Measurements from ENCODE around the gene UNC13D.
"Not testable (repeated sequence)": the region's sequence is repeated elsewhere in the genome, so short reads cannot be mapped to it uniquely, and the experiment has no call there.

UNC13D gene

GRCh38 chr17:75810756-75811155 is 33.4 kb downstream of the UNC13D start:
- not testable (repeated sequence) for H3K27me3 ChIP-seq (ENCODE audit: insufficient read depth, low read length, poor library complexity); H3K56ac ChIP-seq (ENCODE audit: low read length); H2BK15ac ChIP-seq (replicated peaks; ENCODE audit: low read depth); H2AK5ac ChIP-seq (ENCODE audit: low read length); H4K5ac ChIP-seq (ENCODE audit: low read length); H3K4me3 ChIP-seq (ENCODE audit: low read length); H4K8ac ChIP-seq (ENCODE audit: low read depth, low read length); H3K4ac ChIP-seq (ENCODE audit: low read depth, low read length); DNase-seq; H3K23ac ChIP-seq (ENCODE audit: low read length); H3K18ac ChIP-seq (ENCODE audit: low read length); H3K4me2 ChIP-seq (ENCODE audit: low read length); H2BK5ac ChIP-seq (ENCODE audit: low read length); H3K79me2 ChIP-seq (ENCODE audit: control insufficient read depth, insufficient read depth, low read length); H3K4me1 ChIP-seq (ENCODE audit: control insufficient read depth, low read depth, low read length); H2BK120ac ChIP-seq (ENCODE audit: low read depth, low read length); H3K9ac ChIP-seq (ENCODE audit: low read length); H3K27ac ChIP-seq (ENCODE audit: low read depth, low read length); H3K79me1 ChIP-seq (ENCODE audit: low read length)
- WGBS (ENCODE audit: extremely low coverage, insufficient coverage, low lambda C conversion rate): no CpG with 5 or more reads among the region's 11 CpGs
- H3K36me3 ChIP-seq (ENCODE audit: control insufficient read depth, insufficient read depth, low read length): peaks cover 13% of the 10 kb centered on the region

GRCh38 chr17:75810216-75810615 is 34.0 kb downstream of the UNC13D start:
- no peak for DNase-seq
- no peak overlapping the region for H4K5ac ChIP-seq (ENCODE audit: low read length)
- H4K8ac ChIP-seq (ENCODE audit: low read depth, low read length): no peak overlapping the region
- H3K18ac ChIP-seq (ENCODE audit: low read length): no peak overlapping the region
- no peak overlapping the region for H3K4me3 ChIP-seq (ENCODE audit: low read length)
- no peaks in the 10 kb centered on the region for H3K79me2 ChIP-seq (ENCODE audit: control insufficient read depth, insufficient read depth, low read length)
- no peak overlapping the region for H3K4ac ChIP-seq (ENCODE audit: low read depth, low read length)
- H2BK15ac ChIP-seq (replicated peaks; ENCODE audit: low read depth): no peak overlapping the region
- H2BK120ac ChIP-seq (ENCODE audit: low read depth, low read length): no peak overlapping the region
- H3K36me3 ChIP-seq (ENCODE audit: control insufficient read depth, insufficient read depth, low read length): peaks cover 10% of the 10 kb centered on the region
- no peaks in the 10 kb centered on the region for H3K27me3 ChIP-seq (ENCODE audit: insufficient read depth, low read length, poor library complexity)
- H3K23ac ChIP-seq (ENCODE audit: low read length): no peak overlapping the region
- H3K27ac ChIP-seq (ENCODE audit: low read depth, low read length): no peak overlapping the region
- no peak overlapping the region for H3K56ac ChIP-seq (ENCODE audit: low read length)
- H2BK5ac ChIP-seq (ENCODE audit: low read length): no peak overlapping the region
- no peaks in the 10 kb centered on the region for H3K79me1 ChIP-seq (ENCODE audit: low read length)
- H3K9ac ChIP-seq (ENCODE audit: low read length): no peak overlapping the region
- no peak overlapping the region for H2AK5ac ChIP-seq (ENCODE audit: low read length)
- H3K4me1 ChIP-seq (ENCODE audit: control insufficient read depth, low read depth, low read length): no peaks in the 10 kb centered on the region
- no peak overlapping the region for H3K4me2 ChIP-seq (ENCODE audit: low read length)
- no CpG with 5 or more reads among the region's 5 CpGs for WGBS (ENCODE audit: extremely low coverage, insufficient coverage, low lambda C conversion rate)

GRCh38 chr17:75809631-75810111 is 34.5 kb downstream of the UNC13D start:
- no peak overlapping the region for H3K56ac ChIP-seq (ENCODE audit: low read length)
- H3K4ac ChIP-seq (ENCODE audit: low read depth, low read length): no peak overlapping the region
- no peak for DNase-seq
- no peak overlapping the region for H2AK5ac ChIP-seq (ENCODE audit: low read length)
- H3K27ac ChIP-seq (ENCODE audit: low read depth, low read length): no peak overlapping the region
- H3K79me1 ChIP-seq (ENCODE audit: low read length): no peaks in the 10 kb centered on the region
- no peak overlapping the region for H2BK120ac ChIP-seq (ENCODE audit: low read depth, low read length)
- H4K5ac ChIP-seq (ENCODE audit: low read length): no peak overlapping the region
- H3K4me1 ChIP-seq (ENCODE audit: control insufficient read depth, low read depth, low read length): no peaks in the 10 kb centered on the region
- no peak overlapping the region for H2BK5ac ChIP-seq (ENCODE audit: low read length)
- H2BK15ac ChIP-seq (replicated peaks; ENCODE audit: low read depth): no peak overlapping the region
- no peak overlapping the region for H3K23ac ChIP-seq (ENCODE audit: low read length)
- no peak overlapping the region for H3K9ac ChIP-seq (ENCODE audit: low read length)
- no peaks in the 10 kb centered on the region for H3K27me3 ChIP-seq (ENCODE audit: insufficient read depth, low read length, poor library complexity)
- H4K8ac ChIP-seq (ENCODE audit: low read depth, low read length): no peak overlapping the region
- no peak overlapping the region for H3K18ac ChIP-seq (ENCODE audit: low read length)
- peaks cover 10% of the 10 kb centered on the region for H3K36me3 ChIP-seq (ENCODE audit: control insufficient read depth, insufficient read depth, low read length)
- H3K4me2 ChIP-seq (ENCODE audit: low read length): no peak overlapping the region
- no peaks in the 10 kb centered on the region for H3K79me2 ChIP-seq (ENCODE audit: control insufficient read depth, insufficient read depth, low read length)
- no peak overlapping the region for H3K4me3 ChIP-seq (ENCODE audit: low read length)
- no CpG with 5 or more reads among the region's 24 CpGs for WGBS (ENCODE audit: extremely low coverage, insufficient coverage, low lambda C conversion rate)

- no peak overlapping the region for H3K9ac ChIP-seq (ENCODE audit: low read length)
- WGBS (ENCODE audit: extremely low coverage, insufficient coverage, low lambda C conversion rate): no CpG with 5 or more reads among the region's 18 CpGs
- DNase-seq: peak; percentile 29
- H3K4me2 ChIP-seq (ENCODE audit: low read length): no peak overlapping the region
- H2BK15ac ChIP-seq (replicated peaks; ENCODE audit: low read depth): no peak overlapping the region
- H3K36me3 ChIP-seq (ENCODE audit: control insufficient read depth, insufficient read depth, low read length): peaks cover 9% of the 10 kb centered on the region
- no peak overlapping the region for H4K8ac ChIP-seq (ENCODE audit: low read depth, low read length)
- no peaks in the 10 kb centered on the region for H3K27me3 ChIP-seq (ENCODE audit: insufficient read depth, low read length, poor library complexity)
- no peak overlapping the region for H2BK120ac ChIP-seq (ENCODE audit: low read depth, low read length)
- no peak overlapping the region for H2AK5ac ChIP-seq (ENCODE audit: low read length)
- no peak overlapping the region for H3K23ac ChIP-seq (ENCODE audit: low read length)
- no peaks in the 10 kb centered on the region for H3K4me1 ChIP-seq (ENCODE audit: control insufficient read depth, low read depth, low read length)
- no peak overlapping the region for H3K56ac ChIP-seq (ENCODE audit: low read length)
- H3K4ac ChIP-seq (ENCODE audit: low read depth, low read length): no peak overlapping the region
- H4K5ac ChIP-seq (ENCODE audit: low read length): no peak overlapping the region
- H2BK5ac ChIP-seq (ENCODE audit: low read length): no peak overlapping the region
- H3K4me3 ChIP-seq (ENCODE audit: low read length): no peak overlapping the region
- no peaks in the 10 kb centered on the region for H3K79me1 ChIP-seq (ENCODE audit: low read length)
- H3K27ac ChIP-seq (ENCODE audit: low read depth, low read length): no peak overlapping the region
- H3K79me2 ChIP-seq (ENCODE audit: control insufficient read depth, insufficient read depth, low read length): no peaks in the 10 kb centered on the region
- H3K18ac ChIP-seq (ENCODE audit: low read length): no peak overlapping the region
Observed at GRCh38 chr17:75808905-75809621, 35.1 kb downstream of the UNC13D start.

- H4K5ac ChIP-seq (ENCODE audit: low read length): no peak overlapping the region
- H3K79me2 ChIP-seq (ENCODE audit: control insufficient read depth, insufficient read depth, low read length): no peaks in the 10 kb centered on the region
- H2BK120ac ChIP-seq (ENCODE audit: low read depth, low read length): no peak overlapping the region
- DNase-seq: no peak
- H2BK5ac ChIP-seq (ENCODE audit: low read length): no peak overlapping the region
- H3K79me1 ChIP-seq (ENCODE audit: low read length): peaks cover 1% of the 10 kb centered on the region
- WGBS (ENCODE audit: extremely low coverage, insufficient coverage, low lambda C conversion rate): no CpG with 5 or more reads among the region's 4 CpGs
- peaks cover 6% of the 10 kb centered on the region for H3K36me3 ChIP-seq (ENCODE audit: control insufficient read depth, insufficient read depth, low read length)
- no peak overlapping the region for H3K23ac ChIP-seq (ENCODE audit: low read length)
- no peak overlapping the region for H3K27ac ChIP-seq (ENCODE audit: low read depth, low read length)
- H3K9ac ChIP-seq (ENCODE audit: low read length): no peak overlapping the region
- H3K4ac ChIP-seq (ENCODE audit: low read depth, low read length): no peak overlapping the region
- no peak overlapping the region for H4K8ac ChIP-seq (ENCODE audit: low read depth, low read length)
- H3K4me2 ChIP-seq (ENCODE audit: low read length): no peak overlapping the region
- H3K18ac ChIP-seq (ENCODE audit: low read length): no peak overlapping the region
- no peaks in the 10 kb centered on the region for H3K4me1 ChIP-seq (ENCODE audit: control insufficient read depth, low read depth, low read length)
- no peak overlapping the region for H3K4me3 ChIP-seq (ENCODE audit: low read length)
- H2BK15ac ChIP-seq (replicated peaks; ENCODE audit: low read depth): no peak overlapping the region
- H3K56ac ChIP-seq (ENCODE audit: low read length): no peak overlapping the region
- no peaks in the 10 kb centered on the region for H3K27me3 ChIP-seq (ENCODE audit: insufficient read depth, low read length, poor library complexity)
- no peak overlapping the region for H2AK5ac ChIP-seq (ENCODE audit: low read length)
Observed at GRCh38 chr17:75808549-75808904, 35.7 kb downstream of the UNC13D start.

GRCh38 chr17:75807861-75808260 is 36.3 kb downstream of the UNC13D start:
- Histone ChIP-seq H3K9ac (ENCODE audit: low read length) (no peak overlapping the region), H2BK5ac (ENCODE audit: low read length) (no peak overlapping the region), H3K79me1 (ENCODE audit: low read length) (peaks cover 1% of the 10 kb centered on the region), H3K4me2 (ENCODE audit: low read length) (no peak overlapping the region), H3K56ac (ENCODE audit: low read length) (no peak overlapping the region), H3K23ac (ENCODE audit: low read length) (no peak overlapping the region), H3K4me3 (ENCODE audit: low read length) (no peak overlapping the region), H4K5ac (ENCODE audit: low read length) (no peak overlapping the region), H3K27me3 (ENCODE audit: insufficient read depth, low read length, poor library complexity) (no peaks in the 10 kb centered on the region), H4K8ac (ENCODE audit: low read depth, low read length) (no peak overlapping the region), H2BK120ac (ENCODE audit: low read depth, low read length) (no peak overlapping the region), H3K18ac (ENCODE audit: low read length) (no peak overlapping the region), H3K36me3 (ENCODE audit: control insufficient read depth, insufficient read depth, low read length) (peaks cover 2% of the 10 kb centered on the region), H3K27ac (ENCODE audit: low read depth, low read length) (no peak overlapping the region), H3K4ac (ENCODE audit: low read depth, low read length) (no peak overlapping the region), H2AK5ac (ENCODE audit: low read length) (no peak overlapping the region), H3K79me2 (ENCODE audit: control insufficient read depth, insufficient read depth, low read length) (no peaks in the 10 kb centered on the region), H2BK15ac (replicated peaks; ENCODE audit: low read depth) (no peak overlapping the region), H3K4me1 (ENCODE audit: control insufficient read depth, low read depth, low read length) (no peaks in the 10 kb centered on the region)
- no CpG with 5 or more reads among the region's 3 CpGs for WGBS (ENCODE audit: extremely low coverage, insufficient coverage, low lambda C conversion rate)
- DNase-seq: no peak

Measured in mesendoderm (in vitro differentiated cells).